ENCODE measurements around the gene NPTXR.

The NPTXR gene

GRCh38 chr22:38839686-38840085, 4.1 kb downstream of the NPTXR start:
- no peak for TF ChIP-seq POLR2A (IDR thresholded peaks at IDR 0.05; ENCODE audit: low read depth, low read length)
- DNase-seq (ENCODE audit: insufficient read length, low spot score) (no peak), FAIRE-seq (no peak)

DNA sequence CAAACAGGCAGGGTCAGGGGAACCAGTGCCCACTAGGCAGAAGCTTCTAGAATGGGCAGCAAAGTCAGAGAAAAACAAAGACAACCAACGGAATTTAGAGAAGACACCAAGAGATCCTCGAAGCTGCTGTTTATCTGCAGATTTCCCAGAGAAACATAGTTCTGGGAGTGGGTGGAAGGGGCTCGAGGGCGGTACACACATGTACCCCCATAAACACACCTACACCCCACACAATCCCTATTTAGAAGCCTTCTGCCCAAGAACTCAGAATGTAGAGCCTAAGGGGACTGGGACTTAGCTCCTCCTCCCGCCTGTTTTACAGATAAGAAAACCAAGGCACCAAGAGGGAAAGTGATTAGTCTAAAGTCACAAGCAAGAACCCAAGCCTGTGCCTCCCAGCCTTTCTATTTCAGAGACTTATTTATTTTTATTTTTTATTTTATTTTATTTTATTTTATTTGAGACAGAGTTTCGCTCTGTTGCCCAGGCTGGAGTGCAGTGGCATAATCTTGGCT, 6.4 kb downstream of the NPTXR start:
- DNase-seq (ENCODE audit: insufficient read length, low spot score) (no peak), FAIRE-seq (no peak)
- no peak for TF ChIP-seq POLR2A (IDR thresholded peaks at IDR 0.05; ENCODE audit: low read depth, low read length)

GRCh38 chr22:38835888-38836301, 7.9 kb downstream of the NPTXR start:
- FAIRE-seq: peak; percentile 33
- no peak for TF ChIP-seq POLR2A (IDR thresholded peaks at IDR 0.05; ENCODE audit: low read depth, low read length)
- DNase-seq (ENCODE audit: insufficient read length, low spot score): peak; percentile 32

- no peak for TF ChIP-seq POLR2A (IDR thresholded peaks at IDR 0.05; ENCODE audit: low read depth, low read length)
- DNase-seq (ENCODE audit: insufficient read length, low spot score) (no peak), FAIRE-seq (no peak)
Measured at GRCh38 chr22:38834991-38835390, 8.8 kb downstream of the NPTXR start.

DNA sequence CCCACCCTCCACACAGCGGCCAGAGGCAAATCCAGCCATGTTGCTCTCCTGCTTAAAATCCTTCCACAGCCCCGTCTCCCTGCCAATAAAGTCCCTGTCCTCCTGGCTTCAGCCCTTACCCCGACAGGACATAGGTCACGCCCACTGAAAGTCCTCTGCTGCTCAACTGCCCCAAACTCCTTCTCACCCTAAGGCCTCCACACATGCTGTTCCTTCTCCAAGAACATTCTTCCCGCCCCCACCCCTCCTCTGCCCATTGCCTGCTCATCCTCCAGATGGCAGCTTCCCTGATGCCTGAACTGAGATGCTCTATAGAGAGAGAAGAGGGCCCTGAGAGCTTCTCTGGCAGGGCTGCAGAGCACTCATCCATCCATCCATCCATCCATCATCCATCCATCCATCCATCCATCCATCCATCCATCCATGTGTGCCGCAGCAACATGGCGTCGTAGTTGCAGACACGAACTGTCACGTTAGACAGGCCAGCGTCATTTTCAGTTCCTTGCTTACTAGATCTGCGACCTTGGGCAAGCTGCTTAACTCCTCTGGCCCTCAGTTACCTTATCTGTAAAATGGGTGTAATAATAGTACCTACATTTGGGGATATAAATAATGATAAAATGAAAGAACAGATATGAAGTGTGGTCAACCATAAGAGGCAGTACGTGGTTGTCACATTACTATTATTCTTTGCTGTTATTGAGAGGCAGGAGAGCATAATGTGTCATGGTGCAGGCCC, 9.4 kb downstream of the NPTXR start:
- no peak for TF ChIP-seq POLR2A (IDR thresholded peaks at IDR 0.05; ENCODE audit: low read depth, low read length)
- FAIRE-seq (no peak), DNase-seq (ENCODE audit: insufficient read length, low spot score) (no peak)

- no peak for FAIRE-seq
- no peak for DNase-seq (ENCODE audit: insufficient read length, low spot score)
- no peak for TF ChIP-seq POLR2A (IDR thresholded peaks at IDR 0.05; ENCODE audit: low read depth, low read length)
Measured at GRCh38 chr22:38833061-38833460, 10.8 kb downstream of the NPTXR start.

DNA sequence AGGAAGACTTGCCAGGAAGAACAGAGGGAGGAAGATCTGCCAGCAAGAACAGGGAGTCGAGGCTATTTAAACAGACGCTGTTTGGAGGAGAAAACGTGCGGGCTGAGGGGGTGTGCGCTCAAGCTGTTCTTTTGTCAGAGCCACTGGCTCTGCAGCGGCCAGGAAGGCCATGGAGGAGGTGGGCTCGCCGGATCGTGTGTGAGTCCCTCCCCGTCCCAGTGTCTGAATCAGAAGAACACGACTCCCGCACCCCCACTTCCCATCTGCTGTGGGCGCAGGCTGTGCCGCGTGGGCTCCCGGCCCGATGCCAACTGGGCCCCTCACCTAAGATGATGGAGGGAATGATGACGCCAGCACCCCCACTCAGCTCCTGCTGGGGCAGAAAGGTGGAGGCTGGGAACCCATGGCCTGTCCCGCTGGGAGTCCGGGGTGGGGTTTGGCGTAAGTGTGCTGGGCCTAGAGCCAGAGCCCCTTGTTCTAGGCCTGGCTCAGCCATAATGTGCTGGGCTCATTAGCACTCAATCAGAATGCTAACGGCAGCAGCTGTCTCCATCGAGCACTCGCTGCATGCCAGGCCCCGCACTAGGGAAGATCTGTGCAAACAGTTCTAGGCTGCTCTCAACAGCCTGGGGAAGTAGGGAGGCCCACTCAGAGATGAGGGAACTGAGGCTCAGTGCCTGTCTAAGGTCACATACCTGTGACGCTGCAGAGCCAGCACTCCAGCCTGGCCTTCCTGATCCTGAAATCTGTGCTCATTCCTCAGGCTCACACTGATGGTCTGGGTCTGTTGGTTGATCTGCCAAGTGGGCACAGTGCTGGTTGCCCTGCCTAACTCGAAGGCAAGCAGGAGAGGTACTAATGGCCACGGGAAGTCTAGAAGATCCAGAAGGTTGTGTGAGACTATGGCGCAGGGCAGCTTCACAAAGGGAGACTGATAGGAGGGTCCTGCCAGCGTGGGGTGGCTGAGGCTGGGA, 11.5 kb downstream of the NPTXR start:
- DNase-seq (ENCODE audit: insufficient read length, low spot score): no peak
- FAIRE-seq: no peak
- TF ChIP-seq POLR2A (IDR thresholded peaks at IDR 0.05; ENCODE audit: low read depth, low read length): no peak

- no peak for FAIRE-seq
- no peak for DNase-seq (ENCODE audit: insufficient read length, low spot score)
- no peak for TF ChIP-seq POLR2A (IDR thresholded peaks at IDR 0.05; ENCODE audit: low read depth, low read length)
Measured at GRCh38 chr22:38831166-38831945, 12.5 kb downstream of the NPTXR start.

GRCh38 chr22:38830845-38831108, 13.1 kb downstream of the NPTXR start:
- no peak for TF ChIP-seq POLR2A (IDR thresholded peaks at IDR 0.05; ENCODE audit: low read depth, low read length)
- FAIRE-seq (no peak), DNase-seq (ENCODE audit: insufficient read length, low spot score) (no peak)

DNA sequence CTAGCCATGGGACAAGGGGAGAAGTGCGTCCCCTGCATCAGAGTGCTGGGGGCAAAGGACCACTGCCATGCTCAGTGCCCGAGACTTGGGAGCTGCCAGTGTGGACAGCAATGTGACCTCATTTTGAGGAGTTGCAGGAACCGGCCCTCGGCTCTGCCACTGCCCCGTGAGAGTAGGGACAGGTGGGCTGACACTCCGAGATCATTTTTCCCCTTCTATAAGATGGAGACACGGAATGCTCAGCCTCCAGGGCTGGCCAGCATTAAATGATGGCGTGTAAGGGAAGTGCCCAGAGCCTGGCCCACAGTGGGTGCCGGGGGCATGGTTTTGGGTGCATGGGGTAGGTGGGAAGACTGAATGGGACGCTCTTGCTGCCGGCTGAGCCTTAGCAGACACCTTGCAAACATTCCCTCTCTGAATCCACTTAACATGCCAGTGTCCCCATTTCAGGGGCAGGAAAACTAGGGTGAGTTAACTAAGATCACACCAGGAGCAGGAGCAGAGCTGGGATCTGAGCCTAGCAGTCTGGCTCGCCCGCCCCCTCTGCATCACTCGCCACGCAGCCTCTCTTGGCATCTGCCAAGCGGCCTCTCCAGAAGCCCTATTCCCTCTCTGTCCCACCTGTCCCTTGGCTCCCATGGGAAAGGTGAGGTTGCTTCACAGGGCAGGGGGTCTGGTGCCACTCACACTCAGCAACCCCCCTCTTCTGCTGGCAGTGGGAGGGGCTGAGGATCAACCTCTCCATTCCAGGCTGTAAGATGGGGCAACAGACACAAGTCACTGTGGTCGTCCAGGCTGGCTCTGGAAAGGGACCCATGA, 13.6 kb downstream of the NPTXR start:
- DNase-seq (ENCODE audit: insufficient read length, low spot score) (no peak), FAIRE-seq (no peak)
- TF ChIP-seq POLR2A (IDR thresholded peaks at IDR 0.05; ENCODE audit: low read depth, low read length): no peak

GRCh38 chr22:38829485-38829884, 14.3 kb downstream of the NPTXR start:
- FAIRE-seq (no peak), DNase-seq (ENCODE audit: insufficient read length, low spot score) (no peak)
- TF ChIP-seq POLR2A (IDR thresholded peaks at IDR 0.05; ENCODE audit: low read depth, low read length): no peak

DNA sequence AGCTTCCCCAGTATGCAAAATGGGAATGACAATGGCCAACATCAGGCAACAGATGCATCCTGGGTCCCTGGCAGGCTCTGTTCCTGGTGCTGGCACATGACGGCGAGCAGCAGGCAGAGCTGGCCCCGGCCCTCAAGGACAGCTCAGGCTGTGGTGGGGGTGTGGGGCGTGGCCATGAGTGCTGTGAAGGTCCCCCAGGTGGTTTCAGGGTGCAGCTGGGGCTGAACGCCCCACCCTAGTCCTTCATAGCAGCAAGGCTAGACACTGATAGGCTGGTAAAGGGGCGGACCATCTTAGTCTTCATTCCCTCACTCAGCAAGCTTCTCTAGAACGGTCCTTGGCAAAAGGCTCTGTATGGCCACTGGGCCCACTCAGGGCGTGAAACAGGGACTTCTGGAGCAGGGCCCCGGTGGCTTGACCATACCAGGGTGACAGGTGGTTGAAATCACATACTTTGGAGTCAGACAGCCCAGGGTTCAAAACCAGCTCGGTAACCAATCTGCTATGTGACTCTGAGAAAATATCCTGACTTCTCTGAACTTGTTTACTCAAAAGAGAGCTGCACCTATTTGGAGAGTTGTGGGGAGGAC, 15.1 kb downstream of the NPTXR start:
- no peak for TF ChIP-seq POLR2A (IDR thresholded peaks at IDR 0.05; ENCODE audit: low read depth, low read length)
- no peak for FAIRE-seq

GRCh38 chr22:38828191-38828590, 15.6 kb downstream of the NPTXR start:
- FAIRE-seq: no peak
- no peak for DNase-seq (ENCODE audit: insufficient read length, low spot score)
- TF ChIP-seq POLR2A (IDR thresholded peaks at IDR 0.05; ENCODE audit: low read depth, low read length): no peak

More for the DNA sequence above, 15.1 kb downstream of the NPTXR start:
- DNase-seq (ENCODE audit: insufficient read length, low spot score): no peak

All from H54 (cell line).